ENCODE measurements around the gene RASAL2. TPM values are rescaled to one million over a fixed set of nuclear protein-coding genes. Genes with fewer than 3 reads are reported as not detected.

The RASAL2 gene
- total and polyA plus RNA-seq, 5 donors: 6.9 to 34.3 (median 28.4) TPM

- Histone ChIP-seq H3K27ac (ENCODE audit: low read length) (no peak overlapping the region), H3K27me3 (ENCODE audit: control insufficient read depth, insufficient read depth) (no peaks in the 10 kb centered on the region), H3K9me3 (ENCODE audit: control insufficient read depth, low read length) (no peaks in the 10 kb centered on the region), H3K4me1 (ENCODE audit: control insufficient read depth, insufficient read depth, low read length) (peaks cover 3% of the 10 kb centered on the region), H3K4me3 (ENCODE audit: low read length) (no peak overlapping the region)
- no peak for DNase-seq
- intact Hi-C loops (cut with DNase I): no loop called here
- 90% methylated on average over 1 of the region's 1 CpG for WGBS
- ATAC-seq: no peak
These were observed 185.2 kb downstream of the RASAL2 start for GRCh38 chr1:178278916-178279686.

GRCh38 chr1:178282949-178283367, 189.1 kb downstream of the RASAL2 start:
- H3K9me3 ChIP-seq (ENCODE audit: control insufficient read depth, low read length): no peaks in the 10 kb centered on the region
- 30% methylated on average over 3 of the region's 3 CpGs for WGBS
- intact Hi-C loops (cut with DNase I): loop anchor here in 2 of 4 donors (5.0 to 10.0 kb wide), 3 partner anchors 248 to 328 kb away; no protein-coding TSS in a partner anchor
- H3K27ac ChIP-seq (ENCODE audit: low read length): no peak overlapping the region
- H3K4me3 ChIP-seq (ENCODE audit: low read length): no peak overlapping the region
- H3K27me3 ChIP-seq (ENCODE audit: control insufficient read depth, insufficient read depth): no peaks in the 10 kb centered on the region
- H3K4me1 ChIP-seq (ENCODE audit: control insufficient read depth, insufficient read depth, low read length): no peaks in the 10 kb centered on the region
- ATAC-seq (peak; percentile 18 to 31), DNase-seq (no peak)

GRCh38 chr1:178283409-178283808, 189.5 kb downstream of the RASAL2 start:
- 67% methylated on average over 5 of the region's 5 CpGs for WGBS
- ATAC-seq (no peak), DNase-seq (no peak)
- H3K27me3 ChIP-seq (ENCODE audit: control insufficient read depth, insufficient read depth): no peaks in the 10 kb centered on the region
- H3K4me1 ChIP-seq (ENCODE audit: control insufficient read depth, insufficient read depth, low read length): no peaks in the 10 kb centered on the region
- no peak overlapping the region for H3K4me3 ChIP-seq (ENCODE audit: low read length)
- no peaks in the 10 kb centered on the region for H3K9me3 ChIP-seq (ENCODE audit: control insufficient read depth, low read length)
- no peak overlapping the region for H3K27ac ChIP-seq (ENCODE audit: low read length)
- intact Hi-C loops (cut with DNase I): loop anchor here in 2 of 4 donors (5.0 to 10.0 kb wide), 3 partner anchors 249 to 329 kb away; no protein-coding TSS in a partner anchor

- no peak for ATAC-seq
- intact Hi-C loops (cut with DNase I): loop anchor here in 2 of 4 donors (5.0 to 10.0 kb wide), 3 partner anchors 249 to 329 kb away; no protein-coding TSS in a partner anchor
- no peak for DNase-seq
- H3K4me1 ChIP-seq (ENCODE audit: control insufficient read depth, insufficient read depth, low read length): no peaks in the 10 kb centered on the region
- H3K27me3 ChIP-seq (ENCODE audit: control insufficient read depth, insufficient read depth): no peaks in the 10 kb centered on the region
- no peaks in the 10 kb centered on the region for H3K9me3 ChIP-seq (ENCODE audit: control insufficient read depth, low read length)
- WGBS: 48% methylated on average over 3 of the region's 3 CpGs
- no peak overlapping the region for H3K4me3 ChIP-seq (ENCODE audit: low read length)
- no peak overlapping the region for H3K27ac ChIP-seq (ENCODE audit: low read length)
These were observed 190.2 kb downstream of the RASAL2 start for GRCh38 chr1:178284058-178284457.

GRCh38 chr1:178291166-178291565, 197.3 kb downstream of the RASAL2 start:
- 90% methylated on average over 1 of the region's 1 CpG for WGBS
- no peak overlapping the region for H3K27ac ChIP-seq (ENCODE audit: low read length)
- H3K27me3 ChIP-seq (ENCODE audit: control insufficient read depth, insufficient read depth): no peaks in the 10 kb centered on the region
- H3K9me3 ChIP-seq (ENCODE audit: control insufficient read depth, low read length): no peaks in the 10 kb centered on the region
- no peak overlapping the region for H3K4me3 ChIP-seq (ENCODE audit: low read length)
- H3K4me1 ChIP-seq (ENCODE audit: control insufficient read depth, insufficient read depth, low read length): peaks cover 3% of the 10 kb centered on the region
- no peak for DNase-seq
- no peak for ATAC-seq
- intact Hi-C loops (cut with DNase I): loop anchor here in 1 of 4 donors (10.0 kb wide), 1 partner anchor 186 kb away; no protein-coding TSS in a partner anchor

GRCh38 chr1:178294654-178295053, 200.8 kb downstream of the RASAL2 start:
- H3K27ac ChIP-seq (ENCODE audit: low read length): no peak overlapping the region
- no peaks in the 10 kb centered on the region for H3K9me3 ChIP-seq (ENCODE audit: control insufficient read depth, low read length)
- intact Hi-C loops (cut with DNase I): loop anchor here in 1 of 4 donors (10.0 kb wide), 1 partner anchor 190 kb away; no protein-coding TSS in a partner anchor
- no peak for ATAC-seq
- peaks cover 3% of the 10 kb centered on the region for H3K4me1 ChIP-seq (ENCODE audit: control insufficient read depth, insufficient read depth, low read length)
- DNase-seq: no peak
- no peak overlapping the region for H3K4me3 ChIP-seq (ENCODE audit: low read length)
- WGBS: 91% methylated on average over 1 of the region's 1 CpG
- no peaks in the 10 kb centered on the region for H3K27me3 ChIP-seq (ENCODE audit: control insufficient read depth, insufficient read depth)

GRCh38 chr1:178300352-178300699, 206.4 kb downstream of the RASAL2 start:
- H3K27me3 ChIP-seq (ENCODE audit: control insufficient read depth, insufficient read depth): no peaks in the 10 kb centered on the region
- H3K9me3 ChIP-seq (ENCODE audit: control insufficient read depth, low read length): no peaks in the 10 kb centered on the region
- H3K27ac ChIP-seq (ENCODE audit: low read length): no peak overlapping the region
- DNase-seq (no peak), ATAC-seq (no peak)
- intact Hi-C loops (cut with DNase I): no loop called here
- H3K4me3 ChIP-seq (ENCODE audit: low read length): no peak overlapping the region
- H3K4me1 ChIP-seq (ENCODE audit: control insufficient read depth, insufficient read depth, low read length): peaks cover 2% of the 10 kb centered on the region

- Histone ChIP-seq H3K27ac (ENCODE audit: low read length) (no peak overlapping the region), H3K9me3 (ENCODE audit: control insufficient read depth, low read length) (no peaks in the 10 kb centered on the region), H3K4me3 (ENCODE audit: low read length) (no peak overlapping the region), H3K27me3 (ENCODE audit: control insufficient read depth, insufficient read depth) (no peaks in the 10 kb centered on the region), H3K4me1 (ENCODE audit: control insufficient read depth, insufficient read depth, low read length) (peaks cover 2% of the 10 kb centered on the region)
- intact Hi-C loops (cut with DNase I): no loop called here
- no peak for ATAC-seq
- DNase-seq: no peak
- 100% methylated on average over 1 of the region's 1 CpG for WGBS
These were observed 207.2 kb downstream of the RASAL2 start for GRCh38 chr1:178301141-178301540.

GRCh38 chr1:178307264-178307663, 213.4 kb downstream of the RASAL2 start:
- no peaks in the 10 kb centered on the region for H3K9me3 ChIP-seq (ENCODE audit: control insufficient read depth, low read length)
- DNase-seq (no peak), ATAC-seq (no peak)
- 75% methylated on average over 1 of the region's 1 CpG for WGBS
- H3K4me3 ChIP-seq (ENCODE audit: low read length): no peak overlapping the region
- H3K4me1 ChIP-seq (ENCODE audit: control insufficient read depth, insufficient read depth, low read length): peaks cover 2% of the 10 kb centered on the region
- no peaks in the 10 kb centered on the region for H3K27me3 ChIP-seq (ENCODE audit: control insufficient read depth, insufficient read depth)
- no peak overlapping the region for H3K27ac ChIP-seq (ENCODE audit: low read length)
- intact Hi-C loops (cut with DNase I): no loop called here

GRCh38 chr1:178308438-178308837, 214.5 kb downstream of the RASAL2 start:
- Histone ChIP-seq H3K4me1 (ENCODE audit: control insufficient read depth, insufficient read depth, low read length) (peaks cover 2% of the 10 kb centered on the region), H3K27me3 (ENCODE audit: control insufficient read depth, insufficient read depth) (no peaks in the 10 kb centered on the region), H3K27ac (ENCODE audit: low read length) (no peak overlapping the region), H3K4me3 (ENCODE audit: low read length) (no peak overlapping the region), H3K9me3 (ENCODE audit: control insufficient read depth, low read length) (no peaks in the 10 kb centered on the region)
- no peak for DNase-seq
- no peak for ATAC-seq
- intact Hi-C loops (cut with DNase I): no loop called here

GRCh38 chr1:178310685-178311105, 216.8 kb downstream of the RASAL2 start:
- no peaks in the 10 kb centered on the region for H3K4me1 ChIP-seq (ENCODE audit: control insufficient read depth, insufficient read depth, low read length)
- 2% methylated on average over 1 of the region's 1 CpG for WGBS
- ATAC-seq: peak; percentile 85 to 89
- intact Hi-C loops (cut with DNase I): loop anchor here in 3 of 4 donors (5.0 to 10.0 kb wide), 3 partner anchors 182 to 194 kb away; no protein-coding TSS in a partner anchor
- H3K27ac ChIP-seq (ENCODE audit: low read length): no peak overlapping the region
- H3K27me3 ChIP-seq (ENCODE audit: control insufficient read depth, insufficient read depth): no peaks in the 10 kb centered on the region
- no peak overlapping the region for H3K4me3 ChIP-seq (ENCODE audit: low read length)
- H3K9me3 ChIP-seq (ENCODE audit: control insufficient read depth, low read length): no peaks in the 10 kb centered on the region
- DNase-seq: peak in 1 of 3 donors; percentile 24

Data from right cardiac atrium (tissue), 5 donors.